ENCODE data around the gene HOXA11.

Gene HOXA11

GRCh38 chr7:27176962-27177794 is 7.9 kb downstream of the HOXA11 start:
- no peak for TF ChIP-seq CTCF (IDR thresholded peaks at IDR 0.05)
- no peak overlapping the region for H3K9ac ChIP-seq
- no peaks in the 10 kb centered on the region for H3K36me3 ChIP-seq (ENCODE audit: control insufficient read depth, insufficient read depth, low read length)
- H2AFZ ChIP-seq = no peak overlapping the region
- H3K4me2 ChIP-seq (ENCODE audit: low read length) = no peak overlapping the region
- H3K4me1 ChIP-seq = no peaks in the 10 kb centered on the region
- no peaks in the 10 kb centered on the region for H3K79me2 ChIP-seq
- peaks cover 39% of the 10 kb centered on the region for H3K27me3 ChIP-seq (ENCODE audit: control insufficient read depth, insufficient read depth, low read length)
- H3K27ac ChIP-seq = no peak overlapping the region
- H3K4me3 ChIP-seq (ENCODE audit: low read depth, low read length) = no peak overlapping the region
- H3K9me3 ChIP-seq (ENCODE audit: control insufficient read depth, low read length) = no peaks in the 10 kb centered on the region

- TF ChIP-seq CTCF (IDR thresholded peaks at IDR 0.05) = no peak
- Histone ChIP-seq H3K9ac (no peak overlapping the region), H3K27me3 (ENCODE audit: control insufficient read depth, insufficient read depth, low read length) (peaks cover 43% of the 10 kb centered on the region), H3K79me2 (no peaks in the 10 kb centered on the region), H3K36me3 (ENCODE audit: control insufficient read depth, insufficient read depth, low read length) (no peaks in the 10 kb centered on the region), H2AFZ (no peak overlapping the region), H3K9me3 (ENCODE audit: control insufficient read depth, low read length) (no peaks in the 10 kb centered on the region), H3K4me2 (ENCODE audit: low read length) (no peak overlapping the region), H3K27ac (no peak overlapping the region), H3K4me3 (ENCODE audit: low read depth, low read length) (no peak overlapping the region), H3K4me1 (no peaks in the 10 kb centered on the region)
These were observed 8.5 kb downstream of the HOXA11 start for GRCh38 chr7:27176524-27176845.

- Histone ChIP-seq H3K4me1 (no peaks in the 10 kb centered on the region), H3K9me3 (ENCODE audit: control insufficient read depth, low read length) (no peaks in the 10 kb centered on the region), H3K9ac (no peak overlapping the region), H2AFZ (no peak overlapping the region), H3K4me2 (ENCODE audit: low read length) (no peak overlapping the region), H3K36me3 (ENCODE audit: control insufficient read depth, insufficient read depth, low read length) (no peaks in the 10 kb centered on the region), H3K27ac (no peak overlapping the region), H3K79me2 (no peaks in the 10 kb centered on the region), H3K27me3 (ENCODE audit: control insufficient read depth, insufficient read depth, low read length) (peaks cover 43% of the 10 kb centered on the region), H3K4me3 (ENCODE audit: low read depth, low read length) (no peak overlapping the region)
- TF ChIP-seq CTCF (IDR thresholded peaks at IDR 0.05) = no peak
These were observed 9.2 kb downstream of the HOXA11 start for GRCh38 chr7:27175626-27176523.

- Histone ChIP-seq H3K9ac (no peak overlapping the region), H3K27ac (no peak overlapping the region), H3K4me3 (ENCODE audit: low read depth, low read length) (no peak overlapping the region), H3K36me3 (ENCODE audit: control insufficient read depth, insufficient read depth, low read length) (no peaks in the 10 kb centered on the region), H3K4me1 (no peaks in the 10 kb centered on the region), H3K4me2 (ENCODE audit: low read length) (no peak overlapping the region), H3K9me3 (ENCODE audit: control insufficient read depth, low read length) (no peaks in the 10 kb centered on the region), H3K79me2 (no peaks in the 10 kb centered on the region), H3K27me3 (ENCODE audit: control insufficient read depth, insufficient read depth, low read length) (peaks cover 40% of the 10 kb centered on the region), H2AFZ (no peak overlapping the region)
- TF ChIP-seq CTCF (IDR thresholded peaks at IDR 0.05) = no peak
These were observed 10.0 kb downstream of the HOXA11 start for GRCh38 chr7:27174874-27175625.

Measured in parathyroid adenoma (tissue), 2 donors.